ENCODE results near the gene OR10K2. TPM values are rescaled to one million over a fixed set of nuclear protein-coding genes. Genes with fewer than 3 reads are reported as not detected.

OR10K2 gene
- total and polyA plus RNA-seq, 2 donors (not counting 3 experiments of a cell fraction or from before 2014, with no cell fraction given) = not detected

- Histone ChIP-seq H3K9me3 (replicated peaks; ENCODE audit: control insufficient read depth, insufficient read depth, low read length) (no peaks in the 10 kb centered on the region), H3K9ac (replicated peaks; ENCODE audit: extremely low read depth, insufficient read depth, low read length) (no peak overlapping the region), H3K4me1 (ENCODE audit: control insufficient read depth, extremely low read depth, insufficient read depth, low read length) (no peaks in the 10 kb centered on the region), H3K27me3 (ENCODE audit: control insufficient read depth in 2 of 2, insufficient read depth in 2 of 2, low read length in 2 of 2) (no peaks in the 10 kb centered on the region), H3K9me1 (replicated peaks; ENCODE audit: control insufficient read depth, extremely low read depth, insufficient read depth, low read length) (no peaks in the 10 kb centered on the region), H3K4me2 (ENCODE audit: insufficient read depth, low read length) (no peak overlapping the region), H3K36me3 (ENCODE audit: control insufficient read depth in 2 of 2, extremely low read depth in 1 of 2, insufficient read depth in 2 of 2, low read length in 2 of 2) (no peaks in the 10 kb centered on the region), H3K4me3 (replicated peaks in 1 of 3; ENCODE audit: insufficient read depth in 1 of 3, low read depth in 1 of 3, low read length in 3 of 3) (no peak overlapping the region), H3K27ac (ENCODE audit: insufficient read depth, low read depth, low read length) (no peak overlapping the region), H3K79me2 (ENCODE audit: control insufficient read depth, insufficient read depth, low read length) (no peaks in the 10 kb centered on the region), H2AFZ (ENCODE audit: low read depth, low read length) (no peak overlapping the region), H4K20me1 (replicated peaks; ENCODE audit: control insufficient read depth, extremely low read depth, insufficient read depth, low read length) (no peaks in the 10 kb centered on the region)
- FAIRE-seq (no peak), DNase-seq (ENCODE audit: low read depth, low spot score) (no peak)
- intact Hi-C loops (cut with micrococcal nuclease) = no loop called here
- POLR2A ChIA-PET = no interaction called here
- dilution Hi-C loops (cut with MboI; ENCODE audit: extremely low pct_ligation_motif_present, low sequenced_read_pairs) = no loop called here
- CTCF ChIA-PET = no interaction called here
- TF ChIP-seq POLR2A (IDR thresholded peaks at IDR 0.05; ENCODE audit: low read depth, low read length) (no peak), GATA2 (IDR thresholded peaks at IDR 0.05; ENCODE audit: insufficient read depth, insufficient read length, low read depth, low read length) (no peak), FOS (IDR thresholded peaks at IDR 0.05; ENCODE audit: borderline replicate concordance, insufficient read depth, low read length) (no peak), MYC (IDR thresholded peaks at IDR 0.05; ENCODE audit: low read depth, low read length) (no peak), POLR2AphosphoS5 (IDR thresholded peaks at IDR 0.05; ENCODE audit: insufficient read depth, low read depth, low read length) (no peak), JUN (IDR thresholded peaks at IDR 0.05; ENCODE audit: borderline replicate concordance, insufficient read depth, insufficient read length, low read depth) (no peak), EZH2 (IDR thresholded peaks at IDR 0.05; ENCODE audit: borderline replicate concordance, low read depth, low read length, severe bottlenecking) (no peak)
- TF ChIP-seq, protein P1, sequence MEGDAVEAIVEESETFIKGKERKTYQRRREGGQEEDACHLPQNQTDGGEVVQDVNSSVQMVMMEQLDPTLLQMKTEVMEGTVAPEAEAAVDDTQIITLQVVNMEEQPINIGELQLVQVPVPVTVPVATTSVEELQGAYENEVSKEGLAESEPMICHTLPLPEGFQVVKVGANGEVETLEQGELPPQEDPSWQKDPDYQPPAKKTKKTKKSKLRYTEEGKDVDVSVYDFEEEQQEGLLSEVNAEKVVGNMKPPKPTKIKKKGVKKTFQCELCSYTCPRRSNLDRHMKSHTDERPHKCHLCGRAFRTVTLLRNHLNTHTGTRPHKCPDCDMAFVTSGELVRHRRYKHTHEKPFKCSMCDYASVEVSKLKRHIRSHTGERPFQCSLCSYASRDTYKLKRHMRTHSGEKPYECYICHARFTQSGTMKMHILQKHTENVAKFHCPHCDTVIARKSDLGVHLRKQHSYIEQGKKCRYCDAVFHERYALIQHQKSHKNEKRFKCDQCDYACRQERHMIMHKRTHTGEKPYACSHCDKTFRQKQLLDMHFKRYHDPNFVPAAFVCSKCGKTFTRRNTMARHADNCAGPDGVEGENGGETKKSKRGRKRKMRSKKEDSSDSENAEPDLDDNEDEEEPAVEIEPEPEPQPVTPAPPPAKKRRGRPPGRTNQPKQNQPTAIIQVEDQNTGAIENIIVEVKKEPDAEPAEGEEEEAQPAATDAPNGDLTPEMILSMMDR (IDR thresholded peaks at IDR 0.05; ENCODE audit: extremely low read depth in 1 of 2, insufficient read depth in 1 of 2, low read depth in 1 of 2, low read length in 2 of 2) = no peak
- TF ChIP-seq, protein P2, sequence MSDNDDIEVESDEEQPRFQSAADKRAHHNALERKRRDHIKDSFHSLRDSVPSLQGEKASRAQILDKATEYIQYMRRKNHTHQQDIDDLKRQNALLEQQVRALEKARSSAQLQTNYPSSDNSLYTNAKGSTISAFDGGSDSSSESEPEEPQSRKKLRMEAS (IDR thresholded peaks at IDR 0.05; ENCODE audit: insufficient read depth, insufficient read length) = no peak
- no TSS peak for BruUV-seq (replicated peaks)
Observed at GRCh38 chr1:158393476-158393875, 32.6 kb downstream of the OR10K2 start.
